ENCODE results near the gene SH3GL3. TPM values are rescaled to one million over a fixed set of nuclear protein-coding genes. Genes with fewer than 3 reads are reported as not detected.

Gene SH3GL3
- total and polyA plus RNA-seq, 2 of the 4 experiments (the other 2 are of a cell fraction), result not detected

DNA sequence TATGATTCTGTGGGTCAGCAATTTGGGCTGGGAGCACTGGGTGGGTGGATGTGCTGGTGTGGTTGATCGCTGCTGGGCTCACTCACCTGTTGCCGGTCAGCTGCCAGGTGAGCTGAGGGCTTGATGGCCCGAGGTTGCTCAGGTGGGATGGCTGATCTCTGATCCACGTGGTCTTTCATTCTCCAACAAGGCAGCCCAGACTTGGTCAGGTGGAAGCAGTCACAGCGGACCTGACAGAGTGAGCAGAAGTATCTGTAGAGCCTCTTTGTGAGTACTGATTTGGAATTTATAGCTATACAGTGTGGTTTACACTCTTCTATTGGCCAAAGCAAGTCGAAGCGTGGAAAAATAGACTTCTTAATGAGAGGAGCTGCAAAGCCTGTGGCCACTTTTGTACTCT is 109.6 kb downstream of the SH3GL3 start:
- Histone ChIP-seq H4K20me1 (ENCODE audit: insufficient read depth, low read length) (no peaks in the 10 kb centered on the region), H2BK5ac (ENCODE audit: low read depth, low read length, poor library complexity, severe bottlenecking) (no peak overlapping the region), H3K36me3 (ENCODE audit: control insufficient read depth, insufficient read depth, low read length) (no peaks in the 10 kb centered on the region), H4K91ac (ENCODE audit: insufficient read depth, low read depth, low read length) (no peak overlapping the region), H2AK5ac (ENCODE audit: low read depth, low read length) (no peak overlapping the region), H2BK15ac (ENCODE audit: low read depth, low read length) (no peak overlapping the region), H4K8ac (ENCODE audit: low read depth in 2 of 2, low read length in 2 of 2) (no peak overlapping the region), H3K14ac (replicated peaks; ENCODE audit: low read depth, low read length) (no peak overlapping the region), H3K4me1 (ENCODE audit: control insufficient read depth, insufficient read depth, low read length) (no peaks in the 10 kb centered on the region), H2AK9ac (replicated peaks; ENCODE audit: low read depth, low read length, poor library complexity) (no peak overlapping the region), H3K56ac (ENCODE audit: extremely low read depth, insufficient read depth, low read length) (no peak overlapping the region), H3K9ac (ENCODE audit: low read depth, low read length) (no peak overlapping the region), H3K4me3 (ENCODE audit: insufficient read depth, low read depth, low read length) (no peak overlapping the region), H4K5ac (ENCODE audit: low read depth, low read length) (no peak overlapping the region), H3K9me1 (ENCODE audit: insufficient read depth, low read length) (no peaks in the 10 kb centered on the region), H3K23ac (ENCODE audit: low read depth, low read length) (no peak overlapping the region), H3K9me3 (ENCODE audit: control insufficient read depth, insufficient read depth, low read length) (no peaks in the 10 kb centered on the region), H3K27me3 (ENCODE audit: control insufficient read depth, insufficient read depth, low read length) (no peaks in the 10 kb centered on the region; the same call in 1 of the 2 replicates), H3K27ac (ENCODE audit: insufficient read depth, low read length) (no peak overlapping the region), H2AFZ (replicated peaks; ENCODE audit: low read length, poor library complexity) (no peak overlapping the region), H3K18ac (ENCODE audit: low read depth, low read length) (no peak overlapping the region), H2BK120ac (ENCODE audit: low read depth, low read length) (no peak overlapping the region), H2BK20ac (ENCODE audit: low read depth, low read length) (no peak overlapping the region), H3K4me2 (ENCODE audit: low read depth, low read length) (no peak overlapping the region), H3K4ac (ENCODE audit: low read depth, low read length) (no peak overlapping the region), H3K79me1 (ENCODE audit: low read depth in 1 of 2, low read length in 2 of 2) (no peaks in the 10 kb centered on the region)
- intact Hi-C loops (cut with micrococcal nuclease) (loop anchor here (5.0 kb wide), 1 partner anchor 544 kb away; the partner anchor contains the start of gene C15orf40), in situ Hi-C loops (cut with MboI; ENCODE audit: low sequenced_read_pairs) (loop anchor here (5.0 kb wide), 2 partner anchors 119 to 309 kb away; no protein-coding TSS in a partner anchor), dilution Hi-C loops (cut with HindIII; ENCODE audit: low sequenced_read_pairs, unreplicated experiment) (loop anchor here (25.0 kb wide), 1 partner anchor 294 kb away; no protein-coding TSS in a partner anchor)
- ChIA-PET POLR2A (ENCODE audit: unreplicated experiment) (no interaction called here), CTCF (interaction anchor here (0.6 to 1.0 kb wide), 3 partner anchors 9 to 308 kb away, joined by 3 to 4 read pairs (median 3); no protein-coding TSS in a partner anchor)
- no peak for ATAC-seq (ENCODE audit: low read depth)
- no peak for DNase-seq
- TF ChIP-seq RCOR1 (IDR thresholded peaks at IDR 0.05; ENCODE audit: insufficient replicate concordance, low read length), result no peak
- TF ChIP-seq CEBPB (IDR thresholded peaks at IDR 0.05; ENCODE audit: low read depth, low read length), result no peak
- no peak for TF ChIP-seq BHLHE40 (IDR thresholded peaks at IDR 0.05; ENCODE audit: low read depth, low read length)
- no peak for TF ChIP-seq CHD1 (IDR thresholded peaks at IDR 0.05; ENCODE audit: low read depth, low read length)
- TF ChIP-seq, protein P1, sequence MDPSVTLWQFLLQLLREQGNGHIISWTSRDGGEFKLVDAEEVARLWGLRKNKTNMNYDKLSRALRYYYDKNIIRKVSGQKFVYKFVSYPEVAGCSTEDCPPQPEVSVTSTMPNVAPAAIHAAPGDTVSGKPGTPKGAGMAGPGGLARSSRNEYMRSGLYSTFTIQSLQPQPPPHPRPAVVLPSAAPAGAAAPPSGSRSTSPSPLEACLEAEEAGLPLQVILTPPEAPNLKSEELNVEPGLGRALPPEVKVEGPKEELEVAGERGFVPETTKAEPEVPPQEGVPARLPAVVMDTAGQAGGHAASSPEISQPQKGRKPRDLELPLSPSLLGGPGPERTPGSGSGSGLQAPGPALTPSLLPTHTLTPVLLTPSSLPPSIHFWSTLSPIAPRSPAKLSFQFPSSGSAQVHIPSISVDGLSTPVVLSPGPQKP (IDR thresholded peaks at IDR 0.05; ENCODE audit: borderline replicate concordance, low read depth, low read length), result no peak
- no peak for TF ChIP-seq RAD21 (IDR thresholded peaks at IDR 0.05; ENCODE audit: low read length)
- WGBS, 2 experiments (ENCODE audit: extremely low coverage in 2 of 2, insufficient read length in 1 of 2), result 54% methylated on average over 4 of the region's 7 CpGs; no CpG with 5 or more reads in 1 of the 2 experiments
- no TSS peak for BruUV-seq (replicated peaks)
